OCI-LY3 (cell line): ENCODE measurements around the gene GRIP2.

ENCODE experiments used
- EZH2phosphoT487 ChIP-seq: fragments of 200-600 bp; shearing (Covaris generic); IDR thresholded peaks from 2 replicates; pipeline ENCODE4 v1.6.1; 2018; ENCODE audit warnings: antibody characterized with exemption, mixed run types, low read depth
- TF ChIP-seq, protein P1 (sequence below): fragments of 200-600, 300-600 bp; sonication (generic); IDR thresholded peaks from 2 replicates; pipeline ENCODE4 v1.5.1; 2014; ENCODE audit warnings: antibody characterized with exemption, low read length, low read depth

DNA sequence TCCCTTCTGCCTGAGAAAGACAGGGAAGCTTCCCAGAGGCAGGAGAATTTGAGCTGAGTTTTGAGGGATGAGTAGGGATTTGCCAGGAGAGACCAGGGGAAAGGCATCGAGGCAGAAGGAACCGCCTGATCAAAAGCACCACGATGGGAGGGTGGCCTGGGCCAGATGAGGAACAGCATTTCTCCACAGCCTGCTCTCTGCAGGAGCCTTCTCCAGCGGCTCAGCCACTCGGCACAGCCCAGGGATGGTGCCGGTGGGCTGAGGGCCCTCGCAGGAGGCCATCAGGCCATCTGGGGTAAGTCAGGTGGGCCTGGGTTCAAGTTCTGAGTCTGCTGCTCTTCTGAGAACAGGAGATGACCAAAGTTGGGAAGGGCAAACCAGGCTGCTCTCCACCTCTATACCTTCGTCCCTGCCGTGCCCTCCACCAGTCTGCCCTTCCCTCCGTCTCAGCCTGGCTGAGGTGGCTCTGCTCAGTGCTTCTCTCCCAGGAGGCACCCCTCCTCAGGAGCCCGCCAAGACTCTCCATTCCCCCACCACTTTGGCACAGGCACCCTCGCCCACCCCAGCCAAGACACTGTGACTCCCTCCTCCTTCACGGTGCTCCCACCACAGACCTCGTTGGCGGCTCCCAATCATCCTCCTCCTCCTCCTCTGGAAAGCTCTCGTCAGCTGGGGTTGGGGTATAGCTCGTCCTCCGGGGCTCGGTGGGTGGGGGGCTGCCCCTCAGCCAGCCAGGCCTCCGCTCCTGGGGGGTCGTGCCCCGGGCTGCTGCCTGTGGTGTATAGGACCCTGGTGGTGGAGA lies 34.9 kb downstream of the GRIP2 start:
- TF ChIP-seq, protein P1, sequence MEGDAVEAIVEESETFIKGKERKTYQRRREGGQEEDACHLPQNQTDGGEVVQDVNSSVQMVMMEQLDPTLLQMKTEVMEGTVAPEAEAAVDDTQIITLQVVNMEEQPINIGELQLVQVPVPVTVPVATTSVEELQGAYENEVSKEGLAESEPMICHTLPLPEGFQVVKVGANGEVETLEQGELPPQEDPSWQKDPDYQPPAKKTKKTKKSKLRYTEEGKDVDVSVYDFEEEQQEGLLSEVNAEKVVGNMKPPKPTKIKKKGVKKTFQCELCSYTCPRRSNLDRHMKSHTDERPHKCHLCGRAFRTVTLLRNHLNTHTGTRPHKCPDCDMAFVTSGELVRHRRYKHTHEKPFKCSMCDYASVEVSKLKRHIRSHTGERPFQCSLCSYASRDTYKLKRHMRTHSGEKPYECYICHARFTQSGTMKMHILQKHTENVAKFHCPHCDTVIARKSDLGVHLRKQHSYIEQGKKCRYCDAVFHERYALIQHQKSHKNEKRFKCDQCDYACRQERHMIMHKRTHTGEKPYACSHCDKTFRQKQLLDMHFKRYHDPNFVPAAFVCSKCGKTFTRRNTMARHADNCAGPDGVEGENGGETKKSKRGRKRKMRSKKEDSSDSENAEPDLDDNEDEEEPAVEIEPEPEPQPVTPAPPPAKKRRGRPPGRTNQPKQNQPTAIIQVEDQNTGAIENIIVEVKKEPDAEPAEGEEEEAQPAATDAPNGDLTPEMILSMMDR: no peak
- TF ChIP-seq EZH2phosphoT487: no peak
